ENCODE measurements around the gene SETD1B. TPM values are rescaled to one million over a fixed set of nuclear protein-coding genes. Genes with fewer than 3 reads are reported as not detected.

SETD1B gene
- total and polyA plus RNA-seq, 2 donors (not counting 3 experiments of a cell fraction or from before 2014, with no cell fraction given) = 2.6 to 27.0 TPM

- DNase-seq (ENCODE audit: low read depth, low spot score) = peak; percentile 51
- intact Hi-C loops (cut with micrococcal nuclease) (loop anchor here (5.0 kb wide), 1 partner anchor 172 kb away; the partner anchor contains the start of gene ORAI1), dilution Hi-C loops (cut with MboI; ENCODE audit: extremely low pct_ligation_motif_present, low sequenced_read_pairs) (no loop called here)
- peak overlapping the region; percentile 93 for H3K27ac ChIP-seq (ENCODE audit: insufficient read depth, low read depth, low read length)
- no peaks in the 10 kb centered on the region for H3K27me3 ChIP-seq (ENCODE audit: control insufficient read depth in 2 of 2, insufficient read depth in 2 of 2, low read length in 2 of 2)
- POLR2A ChIA-PET = no interaction called here
- peak overlapping the region; percentile 98 for H3K9ac ChIP-seq (replicated peaks; ENCODE audit: extremely low read depth, insufficient read depth, low read length)
- CTCF ChIA-PET = interaction anchor here (12.7 kb wide), 1 partner anchor 9 kb away, joined by 774 read pairs; the partner anchor contains the start of gene SETD1B
- peak; percentile 67 for FAIRE-seq
- peaks cover 38% of the 10 kb centered on the region for H3K4me1 ChIP-seq (ENCODE audit: control insufficient read depth, extremely low read depth, insufficient read depth, low read length)
- TF ChIP-seq JUN (IDR thresholded peaks at IDR 0.05; ENCODE audit: borderline replicate concordance, insufficient read depth, insufficient read length, low read depth) (no peak), POLR2A (IDR thresholded peaks at IDR 0.05; ENCODE audit: low read depth, low read length) (no peak), FOS (IDR thresholded peaks at IDR 0.05; ENCODE audit: borderline replicate concordance, insufficient read depth, low read length) (no peak), MYC (IDR thresholded peaks at IDR 0.05; ENCODE audit: low read depth, low read length) (no peak), EZH2 (IDR thresholded peaks at IDR 0.05; ENCODE audit: borderline replicate concordance, low read depth, low read length, severe bottlenecking) (no peak), GATA2 (IDR thresholded peaks at IDR 0.05; ENCODE audit: insufficient read depth, insufficient read length, low read depth, low read length) (no peak), CTCF (IDR thresholded peaks at IDR 0.05; ENCODE audit: extremely low read depth in 1 of 2, insufficient read depth in 1 of 2, low read depth in 1 of 2, low read length in 2 of 2) (no peak)
- TF ChIP-seq, protein P1, sequence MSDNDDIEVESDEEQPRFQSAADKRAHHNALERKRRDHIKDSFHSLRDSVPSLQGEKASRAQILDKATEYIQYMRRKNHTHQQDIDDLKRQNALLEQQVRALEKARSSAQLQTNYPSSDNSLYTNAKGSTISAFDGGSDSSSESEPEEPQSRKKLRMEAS (IDR thresholded peaks at IDR 0.05; ENCODE audit: insufficient read depth, insufficient read length) = no peak
- H3K36me3 ChIP-seq (ENCODE audit: control insufficient read depth in 2 of 2, extremely low read depth in 1 of 2, insufficient read depth in 2 of 2, low read length in 2 of 2) = peaks cover 2 to 16% of the 10 kb centered on the region in 2 experiments
- H3K9me1 ChIP-seq (replicated peaks; ENCODE audit: control insufficient read depth, extremely low read depth, insufficient read depth, low read length) = no peaks in the 10 kb centered on the region
- no peak overlapping the region for H2AFZ ChIP-seq (ENCODE audit: low read depth, low read length)
- no peaks in the 10 kb centered on the region for H3K9me3 ChIP-seq (replicated peaks; ENCODE audit: control insufficient read depth, insufficient read depth, low read length)
- no peaks in the 10 kb centered on the region for H4K20me1 ChIP-seq (replicated peaks; ENCODE audit: control insufficient read depth, extremely low read depth, insufficient read depth, low read length)
- BruUV-seq (replicated peaks) = no TSS peak
- peak overlapping the region; percentile 56 for H3K4me2 ChIP-seq (ENCODE audit: insufficient read depth, low read length)
- H3K79me2 ChIP-seq (ENCODE audit: control insufficient read depth, insufficient read depth, low read length) = peaks cover 42% of the 10 kb centered on the region
- H3K4me3 ChIP-seq (replicated peaks in 1 of 3; ENCODE audit: insufficient read depth in 1 of 3, low read depth in 1 of 3, low read length in 3 of 3) = peak overlapping the region; percentile 12 to 79 (median 59)
Measured at GRCh38 chr12:121799156-121799841, 4.5 kb upstream of the SETD1B start.

Data from endothelial cell of umbilical vein (primary cell).